GM23338 (cell line): ENCODE measurements around the gene TRIM68. TPM values are rescaled to one million over a fixed set of nuclear protein-coding genes. Genes with fewer than 3 reads are reported as not detected.

ENCODE experiments used
- ATAC-seq: fragments of 200-7000 bp; cut with Tn5 transposase; 3 replicates; pipeline ENCODE4 v1.9.1; 2020
- DNase-seq: peaks from one replicate; pipeline ENCODE4 v3.0.0-alpha.2; 2015; ENCODE audit warnings: low spot score
- H2AFZ ChIP-seq: fragments of 200-600 bp; sonication (generic); 2 replicates; pipeline ENCODE4 v1.8.0; 2016; ENCODE audit warnings: antibody characterized with exemption, mild to moderate bottlenecking, moderate library complexity
- H3F3A ChIP-seq: fragments of 200-600 bp; sonication (generic); replicated peaks from 2 replicates; pipeline ENCODE4 v1.8.0; 2017; ENCODE audit warnings: antibody characterized with exemption, mixed run types, low read depth
- H3K27ac ChIP-seq: fragments of 200-600 bp; sonication (generic); 2 replicates; pipeline ENCODE4 v1.6.1; 2016; ENCODE audit warnings: low read depth
- H3K27me3 ChIP-seq: fragments of 200-600 bp; sonication (generic); 2 replicates; pipeline ENCODE4 v1.8.0; 2016; ENCODE audit warnings: mild to moderate bottlenecking, mixed run types, moderate library complexity; ENCODE audit not compliant: insufficient read depth
- H3K36me3 ChIP-seq: fragments of 200-600 bp; sonication (generic); 2 replicates; pipeline ENCODE4 v1.8.0; 2016; ENCODE audit warnings: mild to moderate bottlenecking; ENCODE audit not compliant: insufficient read depth
- H3K4me1 ChIP-seq: fragments of 200-600 bp; sonication (generic); 2 replicates; pipeline ENCODE4 v1.8.0; 2016; ENCODE audit warnings: mild to moderate bottlenecking, moderate library complexity; ENCODE audit not compliant: insufficient read depth
- H3K4me2 ChIP-seq: fragments of 200-600 bp; sonication (generic); 2 replicates; pipeline ENCODE4 v1.7.1; 2017; ENCODE audit warnings: mixed run types
- H3K4me3 ChIP-seq: fragments of 200-600 bp; sonication (generic); 2 replicates; pipeline ENCODE4 v1.6.1; 2016; ENCODE audit warnings: mixed run types
- H3K79me2 ChIP-seq: fragments of 200-600 bp; sonication (generic); replicated peaks from 2 replicates; pipeline ENCODE4 v1.8.0; 2017; ENCODE audit warnings: mild to moderate bottlenecking; ENCODE audit not compliant: insufficient read depth
- H3K9me2 ChIP-seq: fragments of 200-600 bp; sonication (generic); 2 replicates; pipeline ENCODE4 v1.8.0; 2017; ENCODE audit not compliant: insufficient read depth
- H4K20me1 ChIP-seq: fragments of 200-600 bp; sonication (generic); replicated peaks from 2 replicates; pipeline ENCODE4 v1.8.0; 2017; ENCODE audit warnings: mild to moderate bottlenecking; ENCODE audit not compliant: insufficient read depth
- H3K27ac Mint-ChIP-seq: 2 replicates; pipeline ENCODE4 v1.8.0; 2020; ENCODE audit warnings: inconsistent platforms, mild to moderate bottlenecking, moderate library complexity, mixed read lengths
- H3K27me3 Mint-ChIP-seq: 3 replicates; pipeline ENCODE4 v1.8.0; 2022; ENCODE audit warnings: low read depth, mild to moderate bottlenecking, moderate library complexity, mixed read lengths, inconsistent platforms; ENCODE audit not compliant: insufficient read depth, poor library complexity
- H3K36me3 Mint-ChIP-seq: 3 replicates; pipeline ENCODE4 v1.8.0; 2021; ENCODE audit warnings: low read depth, mild to moderate bottlenecking, inconsistent platforms, moderate library complexity, mixed read lengths
- H3K4me1 Mint-ChIP-seq: 3 replicates; pipeline ENCODE4 v1.8.0; 2020; ENCODE audit warnings: mild to moderate bottlenecking, inconsistent platforms, mixed read lengths
- H3K4me3 Mint-ChIP-seq: 3 replicates; pipeline ENCODE4 v1.8.0; 2021; ENCODE audit warnings: moderate library complexity, mild to moderate bottlenecking, inconsistent platforms, mixed read lengths
- H3K9me3 Mint-ChIP-seq: 3 replicates; pipeline ENCODE4 v1.8.0; 2020; ENCODE audit warnings: moderate library complexity, mild to moderate bottlenecking, inconsistent platforms, mixed read lengths
- CREB1 ChIP-seq: fragments of 250-450 bp; sonication (Bioruptor Pico); IDR thresholded peaks from 2 replicates; pipeline ENCODE4 v1.5.0; 2020; ENCODE audit warnings: low read depth, mild to moderate bottlenecking, moderate library complexity
- CTCF ChIP-seq, 2 experiments: fragments of 200-600 bp in 1 of 2; sonication (generic) in 1 of 2; conservative IDR thresholded peaks; 2 replicates each; pipeline versions ENCODE4 v1.5.1 to v1.6.1; 2016 to 2017; ENCODE audit warnings: antibody characterized with exemption in 2 of 2, low read depth in 2 of 2, mild to moderate bottlenecking in 2 of 2, moderate library complexity in 1 of 2
- NANOG ChIP-seq: IDR thresholded peaks from 2 replicates; pipeline ENCODE4 v1.6.1; 2016; ENCODE audit warnings: antibody characterized with exemption, borderline replicate concordance
- POLR2AphosphoS5 ChIP-seq: IDR thresholded peaks from 2 replicates; pipeline ENCODE4 v1.6.1; 2016; ENCODE audit warnings: antibody characterized with exemption, low read depth
- ZNF114 ChIP-seq: fragments of 250-450 bp; sonication (Bioruptor Pico); IDR thresholded peaks from 2 replicates; pipeline ENCODE4 v1.5.0; 2020; ENCODE audit warnings: mild to moderate bottlenecking, moderate library complexity
- ZNF331 ChIP-seq: fragments of 250-450 bp; sonication (Bioruptor Pico); IDR thresholded peaks from 2 replicates; pipeline ENCODE4 v1.5.0; 2020; ENCODE audit warnings: low read depth, mild to moderate bottlenecking, moderate library complexity
- polyA plus RNA-seq: library from polyadenylated mRNA; unstranded; fragments of >200 nt; fragmentation: Nextera tagmentation; extraction: Ambion mirVana; gene quantifications from 2 replicates; pipeline ENCODE4 v1.2.1, GENCODE V29; 2016
- total RNA-seq: library from RNA; depleted of rRNA; stranded (reverse); fragments of >200 nt; shearing (Covaris generic); gene quantifications from 2 replicates; pipeline ENCODE4 v1.2.3, GENCODE V29; 2014; rRNA removed
- TF ChIP-seq, protein P1 (sequence below): fragments of 250-450 bp; sonication (Bioruptor Pico); IDR thresholded peaks from 2 replicates; pipeline ENCODE4 v1.5.0; 2020; ENCODE audit warnings: mild to moderate bottlenecking, moderate library complexity

The TRIM68 gene
- total and polyA plus RNA-seq, 2 experiments from 2014 or later: 1.6 to 5.7 TPM

- no peaks in the 10 kb centered on the region for H3F3A ChIP-seq
- H3K27ac Mint-ChIP-seq: no peak overlapping the region
- H3K79me2 ChIP-seq: no peaks in the 10 kb centered on the region
- peak overlapping the region; percentile 39; the same call in 1 of the 2 replicates for H2AFZ ChIP-seq
- no peaks in the 10 kb centered on the region for H3K36me3 ChIP-seq
- H3K9me2 ChIP-seq: peaks cover 7% of the 10 kb centered on the region; the same call in 1 of the 2 replicates
- H4K20me1 ChIP-seq: no peaks in the 10 kb centered on the region
- H3K36me3 Mint-ChIP-seq: no peaks in the 10 kb centered on the region
- peaks cover 14% of the 10 kb centered on the region for H3K9me3 Mint-ChIP-seq
- no peak overlapping the region for H3K4me3 Mint-ChIP-seq
- peaks cover 5% of the 10 kb centered on the region for H3K27me3 Mint-ChIP-seq
- DNase-seq: peak; percentile 64
- no peaks in the 10 kb centered on the region for H3K27me3 ChIP-seq
- ATAC-seq: peak; percentile 82
- H3K4me1 Mint-ChIP-seq: no peaks in the 10 kb centered on the region
- H3K4me3 ChIP-seq: no peak overlapping the region
- TF ChIP-seq ZNF331 (CRISPR knock-in tag) (no peak), NANOG (no peak), CREB1 (no peak), ZNF114 (CRISPR knock-in tag) (no peak), POLR2AphosphoS5 (no peak), CTCF (conservative IDR thresholded peaks at IDR 0.05; ENCODE audit: low read depth in 2 of 2) (peak; percentile 55 to 64)
- TF ChIP-seq, protein P1, sequence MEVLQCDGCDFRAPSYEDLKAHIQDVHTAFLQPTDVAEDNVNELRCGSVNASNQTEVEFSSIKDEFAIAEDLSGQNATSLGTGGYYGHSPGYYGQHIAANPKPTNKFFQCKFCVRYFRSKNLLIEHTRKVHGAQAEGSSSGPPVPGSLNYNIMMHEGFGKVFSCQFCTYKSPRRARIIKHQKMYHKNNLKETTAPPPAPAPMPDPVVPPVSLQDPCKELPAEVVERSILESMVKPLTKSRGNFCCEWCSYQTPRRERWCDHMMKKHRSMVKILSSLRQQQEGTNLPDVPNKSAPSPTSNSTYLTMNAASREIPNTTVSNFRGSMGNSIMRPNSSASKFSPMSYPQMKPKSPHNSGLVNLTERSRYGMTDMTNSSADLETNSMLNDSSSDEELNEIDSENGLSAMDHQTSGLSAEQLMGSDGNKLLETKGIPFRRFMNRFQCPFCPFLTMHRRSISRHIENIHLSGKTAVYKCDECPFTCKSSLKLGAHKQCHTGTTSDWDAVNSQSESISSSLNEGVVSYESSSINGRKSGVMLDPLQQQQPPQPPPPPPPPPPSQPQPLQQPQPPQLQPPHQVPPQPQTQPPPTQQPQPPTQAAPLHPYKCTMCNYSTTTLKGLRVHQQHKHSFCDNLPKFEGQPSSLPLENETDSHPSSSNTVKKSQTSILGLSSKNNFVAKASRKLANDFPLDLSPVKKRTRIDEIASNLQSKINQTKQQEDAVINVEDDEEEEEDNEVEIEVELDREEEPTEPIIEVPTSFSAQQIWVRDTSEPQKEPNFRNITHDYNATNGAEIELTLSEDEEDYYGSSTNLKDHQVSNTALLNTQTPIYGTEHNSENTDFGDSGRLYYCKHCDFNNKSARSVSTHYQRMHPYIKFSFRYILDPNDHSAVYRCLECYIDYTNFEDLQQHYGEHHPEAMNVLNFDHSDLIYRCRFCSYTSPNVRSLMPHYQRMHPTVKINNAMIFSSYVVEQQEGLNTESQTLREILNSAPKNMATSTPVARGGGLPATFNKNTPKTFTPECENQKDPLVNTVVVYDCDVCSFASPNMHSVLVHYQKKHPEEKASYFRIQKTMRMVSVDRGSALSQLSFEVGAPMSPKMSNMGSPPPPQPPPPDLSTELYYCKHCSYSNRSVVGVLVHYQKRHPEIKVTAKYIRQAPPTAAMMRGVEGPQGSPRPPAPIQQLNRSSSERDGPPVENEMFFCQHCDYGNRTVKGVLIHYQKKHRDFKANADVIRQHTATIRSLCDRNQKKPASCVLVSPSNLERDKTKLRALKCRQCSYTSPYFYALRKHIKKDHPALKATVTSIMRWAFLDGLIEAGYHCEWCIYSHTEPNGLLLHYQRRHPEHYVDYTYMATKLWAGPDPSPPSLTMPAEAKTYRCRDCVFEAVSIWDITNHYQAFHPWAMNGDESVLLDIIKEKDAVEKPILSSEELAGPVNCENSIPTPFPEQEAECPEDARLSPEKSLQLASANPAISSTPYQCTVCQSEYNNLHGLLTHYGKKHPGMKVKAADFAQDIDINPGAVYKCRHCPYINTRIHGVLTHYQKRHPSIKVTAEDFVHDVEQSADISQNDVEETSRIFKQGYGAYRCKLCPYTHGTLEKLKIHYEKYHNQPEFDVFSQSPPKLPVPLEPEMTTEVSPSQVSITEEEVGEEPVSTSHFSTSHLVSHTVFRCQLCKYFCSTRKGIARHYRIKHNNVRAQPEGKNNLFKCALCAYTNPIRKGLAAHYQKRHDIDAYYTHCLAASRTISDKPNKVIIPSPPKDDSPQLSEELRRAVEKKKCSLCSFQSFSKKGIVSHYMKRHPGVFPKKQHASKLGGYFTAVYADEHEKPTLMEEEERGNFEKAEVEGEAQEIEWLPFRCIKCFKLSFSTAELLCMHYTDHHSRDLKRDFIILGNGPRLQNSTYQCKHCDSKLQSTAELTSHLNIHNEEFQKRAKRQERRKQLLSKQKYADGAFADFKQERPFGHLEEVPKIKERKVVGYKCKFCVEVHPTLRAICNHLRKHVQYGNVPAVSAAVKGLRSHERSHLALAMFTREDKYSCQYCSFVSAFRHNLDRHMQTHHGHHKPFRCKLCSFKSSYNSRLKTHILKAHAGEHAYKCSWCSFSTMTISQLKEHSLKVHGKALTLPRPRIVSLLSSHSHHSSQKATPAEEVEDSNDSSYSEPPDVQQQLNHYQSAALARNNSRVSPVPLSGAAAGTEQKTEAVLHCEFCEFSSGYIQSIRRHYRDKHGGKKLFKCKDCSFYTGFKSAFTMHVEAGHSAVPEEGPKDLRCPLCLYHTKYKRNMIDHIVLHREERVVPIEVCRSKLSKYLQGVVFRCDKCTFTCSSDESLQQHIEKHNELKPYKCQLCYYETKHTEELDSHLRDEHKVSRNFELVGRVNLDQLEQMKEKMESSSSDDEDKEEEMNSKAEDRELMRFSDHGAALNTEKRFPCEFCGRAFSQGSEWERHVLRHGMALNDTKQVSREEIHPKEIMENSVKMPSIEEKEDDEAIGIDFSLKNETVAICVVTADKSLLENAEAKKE: no peak
- H3K4me2 ChIP-seq: no peak overlapping the region
- H3K4me1 ChIP-seq: no peaks in the 10 kb centered on the region
- H3K27ac ChIP-seq: no peak overlapping the region
Measured at GRCh38 chr11:4551346-4551979, 56.6 kb downstream of the TRIM68 start.

Other genes with a start within 250 kb of the TRIM68 start
- 0.16 and 0.31 TPM in 2 replicates for gene OR52B4, start 239.8 kb downstream of the TRIM68 start, total RNA-seq
- not detected in 2 replicates for gene OR52B4, start 239.8 kb downstream of the TRIM68 start, polyA plus RNA-seq
- gene TRIM21, start 214.5 kb downstream of the TRIM68 start, total RNA-seq: 12.6 and 18.3 TPM in 2 replicates
- 8.9 and 12.7 TPM in 2 replicates for gene TRIM21, start 214.5 kb downstream of the TRIM68 start, polyA plus RNA-seq
- not detected in 2 replicates for gene OR52K2, start 158.9 kb downstream of the TRIM68 start, total RNA-seq
- gene OR52K2, start 158.9 kb downstream of the TRIM68 start, polyA plus RNA-seq: not detected in 2 replicates
- gene OR52K1, start 125.6 kb downstream of the TRIM68 start, total RNA-seq: not detected in 2 replicates
- gene OR52K1, start 125.6 kb downstream of the TRIM68 start, polyA plus RNA-seq: not detected in 2 replicates
- not detected in 2 replicates for gene OR52M1, start 63.0 kb downstream of the TRIM68 start, total RNA-seq
- gene OR52M1, start 63.0 kb downstream of the TRIM68 start, polyA plus RNA-seq: not detected in 2 replicates
- not detected in 2 replicates for gene OR52I2, start 26.5 kb downstream of the TRIM68 start, total RNA-seq
- 0.03 TPM in 1 of 2 replicates, not detected in the other for gene OR52I2, start 26.5 kb downstream of the TRIM68 start, polyA plus RNA-seq
- not detected in 2 replicates for gene OR52I1, start 14.2 kb downstream of the TRIM68 start, total RNA-seq
- gene OR52I1, start 14.2 kb downstream of the TRIM68 start, polyA plus RNA-seq: not detected in 2 replicates
- not detected in 2 replicates for gene OR51D1, start 29.2 kb upstream of the TRIM68 start, total RNA-seq
- gene OR51D1, start 29.2 kb upstream of the TRIM68 start, polyA plus RNA-seq: not detected in 2 replicates
- gene OR51E1, start 35.8 kb upstream of the TRIM68 start, total RNA-seq: not detected in 2 replicates
- gene OR51E1, start 35.8 kb upstream of the TRIM68 start, polyA plus RNA-seq: not detected in 2 replicates
- gene OR51E2, start 89.6 kb upstream of the TRIM68 start, total RNA-seq: not detected in 2 replicates
- not detected in 2 replicates for gene OR51E2, start 89.6 kb upstream of the TRIM68 start, polyA plus RNA-seq
- 0.19 TPM in 1 of 2 replicates, not detected in the other for gene MMP26, start 96.6 kb upstream of the TRIM68 start, total RNA-seq
- not detected in 2 replicates for gene MMP26, start 96.6 kb upstream of the TRIM68 start, polyA plus RNA-seq
- gene OR51F1, start 161.7 kb upstream of the TRIM68 start, total RNA-seq: not detected in 2 replicates
- gene OR51F1, start 161.7 kb upstream of the TRIM68 start, polyA plus RNA-seq: not detected in 2 replicates
- gene OR52R1, start 196.1 kb upstream of the TRIM68 start, total RNA-seq: not detected in 2 replicates
- not detected in 2 replicates for gene OR52R1, start 196.1 kb upstream of the TRIM68 start, polyA plus RNA-seq
- gene OR51F2, start 213.1 kb upstream of the TRIM68 start, total RNA-seq: not detected in 2 replicates
- gene OR51F2, start 213.1 kb upstream of the TRIM68 start, polyA plus RNA-seq: not detected in 2 replicates
- not detected in 2 replicates for gene OR51S1, start 241.0 kb upstream of the TRIM68 start, total RNA-seq
- gene OR51S1, start 241.0 kb upstream of the TRIM68 start, polyA plus RNA-seq: not detected in 2 replicates